Upper lobe of right lung (tissue), 1 donor: ENCODE measurements around the gene CD99L2. TPM values are rescaled to one million over a fixed set of nuclear protein-coding genes. Genes with fewer than 3 reads are reported as not detected.

Source experiments
- ATAC-seq: fragments of 200-7000 bp; cut with Tn5 transposase; one replicate; pipeline ENCODE4 v1.9.1; 2020; ENCODE audit warnings: mild to moderate bottlenecking, moderate library complexity
- DNase-seq: peaks from one replicate; pipeline ENCODE4 v3.0.0-alpha.2; 2020
- H3K27ac ChIP-seq: fragments of 200-600 bp; one replicate; pipeline ENCODE4 v1.8.0; 2022
- H3K27me3 ChIP-seq: fragments of 200-600 bp; one replicate; pipeline ENCODE4 v1.8.0; 2022; ENCODE audit warnings: mild to moderate bottlenecking
- H3K36me3 ChIP-seq: fragments of 200-600 bp; one replicate; pipeline ENCODE4 v1.8.0; 2022
- H3K4me1 ChIP-seq: fragments of 200-600 bp; one replicate; pipeline ENCODE4 v1.8.0; 2022
- H3K4me3 ChIP-seq: fragments of 200-600 bp; one replicate; pipeline ENCODE4 v1.8.0; 2022; ENCODE audit warnings: mild to moderate bottlenecking
- H3K9me3 ChIP-seq: fragments of 200-600 bp; one replicate; pipeline ENCODE4 v1.8.0; 2022
- CTCF ChIP-seq: fragments of 200-600 bp; IDR thresholded peaks from one replicate; pipeline ENCODE4 v1.8.0; 2022; ENCODE audit warnings: antibody characterized with exemption
- intact Hi-C: fragments of 100-400 bp; cut with DNase I; formaldehyde crosslinking; loops from one replicate; pipeline ENCODE4 v1.11.0; 2022
- total RNA-seq: library from RNA; stranded (reverse); fragmentation: NEBNext Ultra II Directional; extraction: Animal tissue kit (Norgen Biotek cat#: 25700); gene quantifications from one replicate; pipeline ENCODE4 v1.2.1, GENCODE V29; 2021
- donor health status: DM: no; HTN: yes; CAD: no; lungs with severe emphysema.

The CD99L2 gene
- total RNA-seq, 1 donor from 2014 or later: 38.4 TPM

GRCh38 chrX:150761176-150761818 is 137.2 kb downstream of the CD99L2 start:
- TF ChIP-seq CTCF: no peak
- Histone ChIP-seq H3K4me1 (no peaks in the 10 kb centered on the region), H3K4me3 (no peak overlapping the region)

GRCh38 chrX:150759568-150760416 is 138.7 kb downstream of the CD99L2 start:
- ATAC-seq (no peak), DNase-seq (no peak)
- no peak for TF ChIP-seq CTCF

More at GRCh38 chrX:150761176-150761818, 137.2 kb downstream of the CD99L2 start:
- no peaks in the 10 kb centered on the region for H3K9me3 ChIP-seq
- no peaks in the 10 kb centered on the region for H3K36me3 ChIP-seq
- H3K27me3 ChIP-seq: no peaks in the 10 kb centered on the region
- DNase-seq: no peak
- no peak for ATAC-seq
- no peak overlapping the region for H3K27ac ChIP-seq
- intact Hi-C loops: no loop called here

GRCh38 chrX:150757371-150757770 is 141.1 kb downstream of the CD99L2 start:
- Histone ChIP-seq H3K4me3 (no peak overlapping the region), H3K9me3 (no peaks in the 10 kb centered on the region), H3K27me3 (no peaks in the 10 kb centered on the region), H3K27ac (no peak overlapping the region), H3K36me3 (no peaks in the 10 kb centered on the region), H3K4me1 (no peaks in the 10 kb centered on the region)
- no peak for DNase-seq
- intact Hi-C loops: no loop called here
- TF ChIP-seq CTCF: no peak
- ATAC-seq: no peak

More at GRCh38 chrX:150759568-150760416, 138.7 kb downstream of the CD99L2 start:
- Histone ChIP-seq H3K9me3 (no peaks in the 10 kb centered on the region), H3K27ac (no peak overlapping the region), H3K36me3 (no peaks in the 10 kb centered on the region), H3K4me3 (no peak overlapping the region), H3K27me3 (no peaks in the 10 kb centered on the region), H3K4me1 (no peaks in the 10 kb centered on the region)
- intact Hi-C loops: no loop called here

GRCh38 chrX:150753968-150754367 is 144.5 kb downstream of the CD99L2 start:
- ATAC-seq (no peak), DNase-seq (no peak)
- no peak overlapping the region for H3K4me3 ChIP-seq
- intact Hi-C loops: no loop called here
- TF ChIP-seq CTCF: no peak
- H3K4me1 ChIP-seq: no peaks in the 10 kb centered on the region
- H3K9me3 ChIP-seq: no peaks in the 10 kb centered on the region
- peaks cover 3% of the 10 kb centered on the region for H3K36me3 ChIP-seq
- no peak overlapping the region for H3K27ac ChIP-seq
- no peaks in the 10 kb centered on the region for H3K27me3 ChIP-seq

GRCh38 chrX:150753357-150753756 is 145.1 kb downstream of the CD99L2 start:
- ATAC-seq: no peak
- Histone ChIP-seq H3K27ac (no peak overlapping the region), H3K36me3 (peaks cover 3% of the 10 kb centered on the region), H3K27me3 (no peaks in the 10 kb centered on the region), H3K9me3 (no peaks in the 10 kb centered on the region), H3K4me3 (no peak overlapping the region), H3K4me1 (no peaks in the 10 kb centered on the region)
- no peak for TF ChIP-seq CTCF
- intact Hi-C loops: no loop called here
- DNase-seq: no peak
